Neutrophil (primary cell): ENCODE measurements around the gene FOXO3B.
"Not testable (repeated sequence)": the region's sequence is repeated elsewhere in the genome, so short reads cannot be mapped to it uniquely, and the experiment has no call there.

Experiments
- H3K27ac ChIP-seq: fragments of 200-600 bp; sonication (generic); 2 replicates; pipeline ENCODE4 v1.5.1; 2016; ENCODE audit warnings: mild to moderate bottlenecking, moderate library complexity
- H3K27me3 ChIP-seq: fragments of 200-600 bp; sonication (generic); 2 replicates; pipeline ENCODE4 v1.6.0; 2016; ENCODE audit warnings: mild to moderate bottlenecking
- H3K36me3 ChIP-seq: fragments of 200-600 bp; sonication (generic); 2 replicates; pipeline ENCODE4 v1.5.1; 2017
- H3K4me1 ChIP-seq, 2 experiments: fragments of 200-600 bp in 1 of 2; sonication (generic) in 1 of 2; 1 replicate in 1 of 2; 2 replicates in 1 of 2; pipeline versions ENCODE4 v1.5.1 to v1.6.1; 2013 to 2016; ENCODE audit warnings: low read depth in 1 of 2, low read length in 1 of 2, mild to moderate bottlenecking in 1 of 2, moderate library complexity in 1 of 2; ENCODE audit not compliant: control insufficient read depth in 1 of 2, insufficient read depth in 1 of 2
- H3K4me3 ChIP-seq, 2 experiments: fragments of 200-600 bp in 1 of 2; sonication (generic) in 1 of 2; 1 replicate in 1 of 2; 2 replicates in 1 of 2; pipeline ENCODE4 v1.5.1; 2013 to 2016; ENCODE audit warnings: low read depth in 1 of 2, low read length in 1 of 2, mild to moderate bottlenecking in 1 of 2, moderate library complexity in 1 of 2
- H3K9me3 ChIP-seq: fragments of 200-600 bp; sonication (generic); 2 replicates; pipeline ENCODE4 v1.5.1; 2016

Gene FOXO3B

DNA sequence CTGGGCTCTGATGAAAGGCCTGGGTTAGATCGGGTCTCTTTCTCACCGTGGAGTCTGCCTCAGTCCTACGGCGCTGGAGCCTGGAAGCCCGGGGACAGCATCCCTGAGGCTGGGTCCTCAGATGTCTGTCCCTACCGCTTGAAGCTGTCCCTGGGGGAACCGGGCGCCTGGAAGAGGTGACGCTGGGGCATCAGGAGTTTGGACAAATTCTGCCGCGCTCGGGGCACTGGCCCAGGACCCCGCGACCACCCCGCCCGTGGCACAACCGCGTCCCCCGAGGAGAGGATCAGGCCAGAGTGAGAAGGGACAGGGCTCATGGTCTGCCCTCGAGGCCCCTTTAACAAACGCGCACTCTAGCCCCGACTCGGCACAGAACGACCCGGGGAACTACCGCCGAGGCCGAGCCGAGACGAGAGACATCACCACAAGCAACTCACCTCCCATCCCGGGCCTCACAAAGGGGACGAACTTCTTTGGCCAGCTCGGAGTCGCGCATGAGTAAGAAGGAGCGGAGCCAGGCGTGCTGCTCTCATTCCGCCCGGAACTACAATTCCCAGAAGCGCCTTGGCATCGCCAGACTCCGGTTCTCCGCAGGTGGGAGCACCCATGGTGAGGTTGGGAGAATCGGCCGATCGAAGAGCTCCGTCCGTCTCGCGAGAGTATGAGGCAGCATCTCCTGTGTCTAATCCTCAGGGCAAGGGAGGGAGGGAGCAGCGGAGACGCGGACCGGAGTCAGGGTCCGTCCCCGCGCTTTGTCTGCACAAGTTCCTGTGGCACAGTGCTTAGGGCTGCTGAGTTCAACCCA, at the start of gene FOXO3B:
FOXO3B (minus strand) TSS at position 548 of the 805 bp plus-strand sequence. CDS start 663 bp downstream, outside the sequence.
- Histone ChIP-seq H3K4me3 (peak within 1 kb of the TSS; percentile 17 to 38), H3K27me3 (peaks cover 16% of the 10 kb centered on the region)
- H3K4me1 ChIP-seq, H3K27ac ChIP-seq, H3K36me3 ChIP-seq, H3K9me3 ChIP-seq: not testable (repeated sequence)

DNA sequence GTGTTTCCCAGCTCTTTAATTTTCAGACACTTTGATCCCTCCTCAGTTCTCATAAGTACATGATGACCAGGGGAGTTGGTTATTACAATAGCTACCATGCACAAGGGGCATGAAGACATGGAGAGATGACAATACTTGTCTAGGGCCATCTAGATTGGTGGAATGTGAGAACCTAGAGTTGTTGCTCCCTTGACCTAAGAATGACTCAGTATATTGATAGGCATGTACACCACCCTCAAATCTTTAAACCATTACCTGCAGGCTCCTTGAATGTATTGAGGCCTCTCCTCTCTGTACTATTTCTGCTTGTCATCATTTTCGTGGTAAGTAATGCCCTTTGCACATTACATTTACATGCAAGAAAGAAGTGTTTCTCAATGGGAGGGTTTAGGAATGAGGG, 41.4 kb upstream of the FOXO3B start:
- not testable (repeated sequence) for H3K4me1 ChIP-seq, H3K27ac ChIP-seq, H3K9me3 ChIP-seq

DNA sequence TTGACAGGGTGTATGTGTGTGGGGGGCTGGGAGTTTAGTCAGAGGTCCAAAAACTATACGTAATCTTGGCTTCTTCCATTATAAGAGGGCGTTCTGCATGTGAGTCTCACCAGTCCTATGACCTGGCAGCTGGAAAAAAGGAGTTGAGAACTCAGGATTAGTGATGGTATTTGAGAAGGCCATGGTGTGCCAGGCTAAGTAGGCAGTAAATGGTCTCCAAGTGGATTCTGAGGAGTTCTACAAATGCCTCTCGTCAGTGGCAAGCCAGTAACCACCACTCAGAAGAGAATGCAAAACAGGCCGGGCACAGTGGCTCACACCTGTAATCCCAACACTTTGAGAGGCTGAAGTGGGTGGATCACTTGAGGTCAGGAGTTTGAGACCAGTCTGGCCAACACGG, 40.5 kb upstream of the FOXO3B start:
- H3K27me3 ChIP-seq, H3K4me3 ChIP-seq, H3K4me1 ChIP-seq, H3K27ac ChIP-seq, H3K36me3 ChIP-seq, H3K9me3 ChIP-seq: not testable (repeated sequence)

More for the DNA sequence above, 41.4 kb upstream of the FOXO3B start:
- not testable (repeated sequence) for H3K4me3 ChIP-seq, H3K36me3 ChIP-seq, H3K27me3 ChIP-seq

DNA sequence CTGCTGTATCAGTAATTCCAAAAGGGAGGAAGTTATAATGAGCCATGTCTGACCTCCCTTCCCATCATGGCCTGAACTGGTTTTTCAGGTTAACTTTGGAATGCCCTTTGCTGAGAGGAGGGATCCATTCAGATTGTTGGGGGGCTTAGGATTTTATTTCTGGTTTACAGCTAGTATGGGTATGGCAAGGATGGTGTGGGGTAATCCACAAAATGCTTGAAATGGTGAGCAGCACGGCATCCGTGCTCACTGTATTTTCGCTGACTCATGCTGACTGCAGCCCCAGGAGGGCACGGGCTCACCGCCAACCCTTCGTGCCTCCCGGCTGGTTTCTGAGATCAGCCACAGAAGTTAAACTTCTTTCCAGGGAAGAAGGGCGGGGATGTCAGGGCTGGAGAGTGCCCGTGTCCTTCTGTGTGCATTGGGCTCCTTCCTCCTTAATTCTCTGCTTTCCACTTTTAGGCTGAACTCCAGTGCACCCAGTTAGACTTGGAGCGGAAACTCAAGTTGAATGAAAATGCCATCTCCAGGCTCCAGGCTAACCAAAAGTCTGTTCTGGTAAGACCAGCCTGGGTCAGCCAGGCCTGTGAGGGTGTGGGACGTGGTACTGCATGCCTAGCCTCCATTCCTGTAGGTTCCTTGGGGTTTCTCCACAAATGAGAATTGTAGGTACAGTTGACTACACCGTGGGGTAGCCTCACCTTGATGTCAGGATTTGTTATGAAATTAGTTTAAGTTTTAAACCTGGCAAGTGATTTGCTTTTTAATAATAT, 39.8 kb upstream of the FOXO3B start:
- not testable (repeated sequence) for H3K4me3 ChIP-seq, H3K9me3 ChIP-seq, H3K4me1 ChIP-seq, H3K36me3 ChIP-seq, H3K27ac ChIP-seq, H3K27me3 ChIP-seq

DNA sequence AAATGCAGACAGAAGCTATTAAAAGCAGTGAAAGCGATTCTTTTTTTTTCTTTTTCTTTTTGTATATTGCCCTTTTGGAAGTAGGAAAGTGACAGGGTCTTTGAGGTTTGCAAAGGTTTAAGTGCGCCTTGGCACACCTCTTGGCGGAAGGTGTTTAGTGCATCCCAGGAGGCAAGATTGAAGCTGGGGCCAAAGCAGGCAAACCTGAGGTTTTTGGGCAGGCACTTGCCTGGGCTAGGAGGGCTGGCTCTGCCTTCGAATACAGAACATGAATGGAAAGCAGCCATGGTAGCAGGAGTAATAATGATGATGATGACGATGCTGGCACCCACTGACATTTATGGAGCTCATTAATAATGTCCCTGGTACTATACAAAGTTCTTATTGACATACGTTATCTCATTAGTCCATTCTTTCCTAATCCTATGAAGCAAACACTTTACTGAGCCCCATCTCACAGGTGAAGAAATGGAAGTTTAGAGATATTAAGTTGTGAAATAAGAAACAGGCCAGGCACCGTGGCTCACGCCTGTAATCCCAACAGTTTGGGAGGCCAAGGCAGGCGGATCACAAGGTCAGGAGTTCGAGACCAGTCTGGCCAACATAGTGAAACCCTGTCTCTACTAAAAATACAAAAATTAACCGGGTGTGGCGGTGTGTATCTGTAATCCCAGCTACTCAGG, 37.5 kb upstream of the FOXO3B start:
- not testable (repeated sequence) for H3K27me3 ChIP-seq, H3K36me3 ChIP-seq, H3K27ac ChIP-seq, H3K4me3 ChIP-seq, H3K9me3 ChIP-seq, H3K4me1 ChIP-seq

DNA sequence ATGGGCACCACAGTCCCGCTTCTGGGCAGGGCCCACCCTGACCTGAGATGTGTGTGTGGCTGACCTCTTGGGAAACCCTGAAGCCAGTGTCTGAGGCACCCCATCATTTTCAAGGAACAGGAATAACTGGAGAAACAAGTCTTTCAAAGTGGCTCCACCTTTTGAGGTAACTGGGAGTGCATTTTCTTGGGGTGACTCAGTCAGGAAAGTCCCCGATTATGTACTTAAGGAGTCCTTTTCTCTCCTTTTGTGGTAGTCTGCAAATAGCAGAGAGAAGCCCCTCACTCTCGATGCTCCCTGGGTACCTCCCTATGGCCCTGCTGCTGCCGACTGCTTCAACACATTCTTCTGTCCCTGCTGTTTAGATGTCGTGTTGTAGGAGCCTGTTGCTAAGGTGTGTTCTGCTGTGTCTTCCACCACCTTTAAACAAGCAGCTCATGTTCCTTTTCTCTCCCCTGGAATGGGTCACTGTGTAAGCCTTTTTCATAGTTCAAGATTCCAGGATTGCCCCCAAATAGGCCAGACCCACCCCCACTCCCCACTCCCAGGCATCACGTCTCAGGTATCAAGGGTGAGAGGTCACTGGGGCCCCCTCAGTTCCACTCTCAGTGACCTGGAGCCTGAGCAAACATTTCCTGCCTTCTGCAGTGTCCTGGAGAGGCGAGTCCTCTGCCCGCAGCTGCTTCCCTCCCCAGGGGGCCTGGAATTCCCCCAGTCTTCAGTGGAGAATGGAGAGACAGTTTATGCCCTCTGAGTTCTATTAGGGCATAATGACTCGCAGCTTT, 36.7 kb upstream of the FOXO3B start:
- H3K4me3 ChIP-seq, H3K27me3 ChIP-seq, H3K36me3 ChIP-seq, H3K27ac ChIP-seq, H3K9me3 ChIP-seq, H3K4me1 ChIP-seq: not testable (repeated sequence)

DNA sequence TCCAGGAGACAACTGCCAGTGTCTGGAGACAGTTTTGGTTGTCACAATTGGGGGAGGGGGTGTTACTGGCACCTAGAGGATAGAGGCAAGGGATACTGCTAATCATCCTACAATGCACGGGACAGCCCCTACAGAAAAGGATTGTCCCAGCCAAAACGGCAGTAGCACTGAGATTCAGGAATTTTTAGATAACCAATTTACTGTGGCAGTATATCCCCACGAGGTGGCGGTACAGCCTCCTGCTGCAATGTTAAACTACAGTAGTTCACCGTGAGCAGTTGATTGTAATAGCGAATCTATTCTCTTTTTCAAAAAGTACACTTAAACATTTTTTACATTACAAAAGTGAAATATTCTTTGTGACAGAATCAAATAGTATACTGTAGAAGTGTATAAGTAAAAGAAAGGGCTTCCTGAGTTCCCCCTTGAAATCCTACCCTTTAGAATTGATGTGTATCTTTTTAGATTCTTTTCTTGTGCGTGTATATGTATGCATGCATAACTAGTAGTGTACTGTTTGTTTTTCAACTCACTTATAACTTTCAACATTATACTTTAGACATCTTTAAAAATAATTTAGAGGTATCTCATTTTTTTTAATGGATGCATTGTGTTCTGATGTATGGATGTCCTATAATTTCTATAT, 30.4 kb upstream of the FOXO3B start:
- not testable (repeated sequence) for H3K9me3 ChIP-seq, H3K36me3 ChIP-seq, H3K27me3 ChIP-seq, H3K4me1 ChIP-seq, H3K4me3 ChIP-seq, H3K27ac ChIP-seq

DNA sequence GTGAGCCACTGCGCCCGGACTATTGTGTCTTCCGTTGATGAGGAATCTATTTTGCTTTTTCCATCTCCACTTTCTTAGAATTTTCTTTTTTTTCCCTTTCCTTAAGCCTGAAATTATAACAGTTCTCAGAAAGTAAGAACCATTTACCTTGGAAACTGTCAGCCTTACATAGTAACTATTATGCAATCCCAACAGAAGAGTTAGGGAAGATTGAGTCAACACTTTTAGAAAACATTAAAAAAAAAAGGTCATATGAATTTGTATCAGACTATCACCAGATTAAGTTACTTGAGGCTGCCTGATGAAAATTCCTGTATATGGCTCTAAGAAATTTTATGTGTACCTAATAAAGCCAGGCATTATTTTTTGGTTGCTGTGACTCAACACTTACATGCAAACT, 26.1 kb upstream of the FOXO3B start:
- H3K4me1 ChIP-seq, H3K36me3 ChIP-seq, H3K9me3 ChIP-seq, H3K27ac ChIP-seq, H3K27me3 ChIP-seq, H3K4me3 ChIP-seq: not testable (repeated sequence)

DNA sequence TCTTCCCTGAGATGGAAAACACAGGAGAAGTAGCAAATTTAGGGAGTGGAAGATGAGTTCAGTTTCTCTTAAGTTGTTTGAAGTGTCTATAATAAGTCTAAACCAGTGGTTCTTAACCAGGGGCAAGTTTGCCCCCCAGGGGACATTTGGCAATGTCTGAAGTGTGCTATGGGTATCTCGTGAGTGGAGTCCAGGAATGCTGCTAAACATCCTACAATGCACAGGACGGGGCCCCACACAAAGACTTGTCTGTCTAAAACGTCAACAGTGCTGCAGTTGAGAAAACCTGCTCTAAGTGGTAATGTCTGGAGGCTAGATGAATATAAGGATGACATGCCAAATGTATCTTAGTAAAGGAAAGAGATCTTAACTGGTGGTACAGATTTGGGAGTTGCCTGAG, 23.8 kb upstream of the FOXO3B start:
- H3K4me3 ChIP-seq, H3K9me3 ChIP-seq, H3K27ac ChIP-seq, H3K36me3 ChIP-seq, H3K27me3 ChIP-seq, H3K4me1 ChIP-seq: not testable (repeated sequence)

DNA sequence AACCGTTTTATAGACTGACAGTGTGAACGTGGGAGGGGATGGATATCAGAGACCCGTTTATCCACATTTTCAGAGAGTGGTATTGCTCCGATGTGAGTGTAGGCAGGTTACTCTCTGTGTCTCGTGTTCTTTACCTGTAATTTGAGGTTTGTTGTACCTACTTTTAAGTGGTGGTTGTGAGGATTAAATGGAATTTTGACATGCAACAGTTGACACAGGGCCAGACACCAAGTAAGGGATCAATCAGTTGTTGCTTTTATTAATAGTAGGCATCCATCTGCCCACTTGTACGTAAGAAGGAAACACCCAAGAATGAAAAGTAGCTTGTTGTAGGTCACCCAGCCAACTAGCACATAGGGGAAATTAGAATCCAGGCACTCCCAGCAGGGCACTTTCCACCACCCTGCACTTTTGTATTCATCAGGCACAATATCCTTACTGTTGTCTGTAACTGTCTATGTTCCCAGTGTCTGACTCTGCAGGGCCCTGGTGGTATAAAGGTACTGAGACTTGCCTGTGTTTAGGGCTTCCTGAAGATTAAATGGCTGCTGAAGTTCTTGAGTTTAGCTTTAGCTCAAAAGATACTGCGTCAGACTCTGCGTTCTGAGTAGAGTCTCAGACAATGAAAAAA, 16.5 kb upstream of the FOXO3B start:
- H3K27me3 ChIP-seq, H3K9me3 ChIP-seq, H3K27ac ChIP-seq, H3K36me3 ChIP-seq, H3K4me1 ChIP-seq: not testable (repeated sequence)
- peak overlapping the region; percentile 57 to 65 for H3K4me3 ChIP-seq

DNA sequence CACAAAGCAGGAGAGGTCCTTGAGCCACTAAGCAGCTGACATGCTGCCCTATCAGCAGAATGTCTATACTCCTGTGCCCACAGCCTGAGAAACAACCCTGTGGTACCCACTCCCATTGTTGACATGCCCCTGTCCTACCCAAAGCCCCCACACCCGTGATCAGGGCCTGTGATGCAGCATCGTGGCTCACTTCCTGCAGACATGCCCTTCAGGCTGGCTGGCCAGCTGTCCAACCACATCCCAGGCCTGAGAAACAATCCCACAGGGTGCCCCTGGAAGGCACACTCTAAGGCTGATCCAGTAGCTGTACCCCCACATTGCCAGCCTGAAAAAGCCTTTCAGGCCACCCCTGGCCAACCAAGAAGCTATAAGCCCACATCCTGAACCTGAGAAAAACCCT, 13.0 kb upstream of the FOXO3B start:
- not testable (repeated sequence) for H3K36me3 ChIP-seq, H3K9me3 ChIP-seq, H3K27me3 ChIP-seq, H3K27ac ChIP-seq, H3K4me1 ChIP-seq, H3K4me3 ChIP-seq

DNA sequence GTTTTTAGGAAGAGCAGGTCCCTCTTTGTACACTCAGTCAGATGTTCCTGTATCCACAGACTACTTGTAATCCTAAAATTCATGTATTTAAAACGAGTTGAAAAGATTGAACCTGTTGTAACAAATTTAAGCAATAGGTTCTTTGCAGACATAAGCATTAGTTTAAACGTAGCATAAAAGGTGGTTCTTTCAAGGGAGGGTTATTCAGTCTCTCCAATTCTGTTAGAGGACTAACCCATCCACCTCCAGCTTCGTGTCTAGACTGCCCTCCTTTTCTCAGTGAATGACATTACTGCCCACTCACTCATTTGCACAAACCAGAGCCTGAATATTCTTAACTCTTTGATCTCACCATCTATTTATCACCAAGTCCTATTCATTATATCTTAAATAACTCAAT, 554 bp upstream of the FOXO3B start:
- not testable (repeated sequence) for H3K9me3 ChIP-seq, H3K27ac ChIP-seq, H3K36me3 ChIP-seq, H3K4me3 ChIP-seq, H3K4me1 ChIP-seq
- H3K27me3 ChIP-seq = peaks cover 16% of the 10 kb centered on the region
